Central memory CD8-positive, alpha-beta T cell (primary cell): ENCODE results near the gene FNDC3A.
A peak's percentile ranks its signal among the peaks of the same experiment; 100 is the strongest.

Experiments used
- ATAC-seq: fragments of 150-1000 bp; cut with Tn5 transposase; replicated peaks from 2 replicates; pipeline ENCODE4 v1.10.0; 2022; ENCODE audit warnings: mild to moderate bottlenecking, moderate FRiP score, moderate number of reproducible peaks; ENCODE audit not compliant: poor library complexity, severe bottlenecking; ENCODE audit errors: extremely low read depth
- DNase-seq, 2 donors: peaks; one replicate each; pipeline ENCODE4 v3.0.0; 2021; ENCODE audit warnings: low spot score in 2 of 2
- H3K27ac Mint-ChIP-seq: one replicate; pipeline ENCODE4 v1.8.0; 2022; ENCODE audit warnings: low read depth, mild to moderate bottlenecking, moderate library complexity, mixed read lengths
- H3K27me3 Mint-ChIP-seq: one replicate; pipeline ENCODE4 v1.8.0; 2022; ENCODE audit warnings: mixed read lengths
- H3K36me3 Mint-ChIP-seq: one replicate; pipeline ENCODE4 v1.8.0; 2022; ENCODE audit warnings: mild to moderate bottlenecking, moderate library complexity, mixed read lengths; ENCODE audit not compliant: insufficient read depth
- H3K4me1 Mint-ChIP-seq: one replicate; pipeline ENCODE4 v1.8.0; 2022; ENCODE audit warnings: mixed read lengths
- H3K4me3 Mint-ChIP-seq: one replicate; pipeline ENCODE4 v1.8.0; 2022; ENCODE audit warnings: mild to moderate bottlenecking, moderate library complexity, mixed read lengths
- H3K9me3 Mint-ChIP-seq: one replicate; pipeline ENCODE4 v1.8.0; 2022; ENCODE audit warnings: mixed read lengths

The FNDC3A gene

DNA sequence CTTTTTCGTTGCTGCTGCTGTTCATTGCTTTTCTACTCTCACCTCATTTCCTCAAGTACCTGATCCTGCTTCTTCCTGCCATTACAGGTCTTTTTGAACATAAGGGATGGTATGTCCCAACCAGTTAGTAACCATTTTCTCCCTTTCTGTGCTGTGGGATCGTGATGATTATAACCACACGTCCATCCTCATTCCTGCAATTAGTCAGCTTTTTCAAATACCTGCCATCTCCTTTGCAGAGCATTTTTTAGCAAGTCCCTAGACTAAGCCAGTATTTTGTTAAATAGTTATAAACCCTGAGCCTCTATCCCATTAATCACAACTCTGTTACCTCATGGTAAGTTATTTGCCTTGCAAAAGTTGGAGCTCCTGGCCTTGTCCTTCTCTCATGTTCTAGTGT, 109.2 kb downstream of the FNDC3A start:
- no peak overlapping the region for H3K4me3 Mint-ChIP-seq
- no peaks in the 10 kb centered on the region for H3K27me3 Mint-ChIP-seq
- H3K9me3 Mint-ChIP-seq, result no peaks in the 10 kb centered on the region
- no peak overlapping the region for H3K27ac Mint-ChIP-seq
- peaks cover 5% of the 10 kb centered on the region for H3K4me1 Mint-ChIP-seq
- ATAC-seq (no peak), DNase-seq (no peak)
- H3K36me3 Mint-ChIP-seq, result no peaks in the 10 kb centered on the region

DNA sequence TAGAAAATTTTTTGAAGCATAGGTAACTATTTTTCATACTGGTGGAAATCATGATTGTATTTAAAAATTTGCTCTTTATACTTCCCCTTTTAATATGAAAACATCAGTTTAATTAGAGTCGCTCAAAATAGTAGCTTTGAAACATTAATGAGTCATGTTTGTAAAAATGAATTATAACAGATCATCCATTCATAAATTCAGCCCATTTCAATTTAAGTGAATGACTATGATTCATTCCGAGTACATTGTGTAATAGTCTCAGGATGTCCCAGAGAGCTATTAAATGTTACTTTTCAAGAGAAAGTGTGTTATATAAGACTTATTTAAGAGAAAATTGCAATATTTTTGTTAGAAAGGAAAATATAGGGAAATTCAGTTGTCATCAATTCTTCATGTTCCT, 111.0 kb downstream of the FNDC3A start:
- no peaks in the 10 kb centered on the region for H3K9me3 Mint-ChIP-seq
- no peak for DNase-seq
- H3K4me1 Mint-ChIP-seq, result no peaks in the 10 kb centered on the region
- no peak overlapping the region for H3K27ac Mint-ChIP-seq
- H3K27me3 Mint-ChIP-seq, result no peaks in the 10 kb centered on the region
- H3K36me3 Mint-ChIP-seq, result no peaks in the 10 kb centered on the region
- ATAC-seq, result no peak
- no peak overlapping the region for H3K4me3 Mint-ChIP-seq

DNA sequence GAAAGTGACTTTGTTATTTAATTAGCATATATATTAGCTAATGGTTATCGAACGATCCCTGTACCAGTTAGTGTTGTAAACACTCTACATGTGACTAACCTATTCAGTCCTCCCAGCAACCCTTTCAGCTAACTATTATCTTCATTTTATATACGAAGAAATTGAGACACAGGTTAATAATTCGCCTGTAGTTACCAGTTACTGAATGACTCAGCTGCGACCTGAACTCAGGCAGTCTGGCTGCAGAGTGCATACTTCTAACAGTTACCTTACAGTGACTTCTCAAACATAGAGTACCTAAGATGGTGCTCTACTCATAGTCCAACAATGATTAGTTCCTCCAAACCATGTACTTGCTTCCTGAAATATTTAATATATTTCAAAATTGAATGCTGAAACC, 117.7 kb downstream of the FNDC3A start:
- H3K27me3 Mint-ChIP-seq, result no peaks in the 10 kb centered on the region
- no peaks in the 10 kb centered on the region for H3K4me1 Mint-ChIP-seq
- H3K4me3 Mint-ChIP-seq, result no peak overlapping the region
- H3K36me3 Mint-ChIP-seq, result peaks cover 2% of the 10 kb centered on the region
- no peaks in the 10 kb centered on the region for H3K9me3 Mint-ChIP-seq
- ATAC-seq (no peak), DNase-seq (no peak)
- no peak overlapping the region for H3K27ac Mint-ChIP-seq

- ATAC-seq, result no peak
- H3K27me3 Mint-ChIP-seq, result no peaks in the 10 kb centered on the region
- DNase-seq, result no peak
- no peaks in the 10 kb centered on the region for H3K4me1 Mint-ChIP-seq
- peaks cover 2% of the 10 kb centered on the region for H3K36me3 Mint-ChIP-seq
- H3K9me3 Mint-ChIP-seq, result no peaks in the 10 kb centered on the region
- no peak overlapping the region for H3K27ac Mint-ChIP-seq
- H3K4me3 Mint-ChIP-seq, result no peak overlapping the region
Measured at GRCh38 chr13:49097374-49097773, 121.7 kb downstream of the FNDC3A start.

GRCh38 chr13:49098198-49098597, 122.5 kb downstream of the FNDC3A start:
- Mint-ChIP-seq H3K4me1 (no peaks in the 10 kb centered on the region), H3K9me3 (no peaks in the 10 kb centered on the region), H3K27me3 (no peaks in the 10 kb centered on the region), H3K4me3 (no peak overlapping the region), H3K27ac (no peak overlapping the region), H3K36me3 (peaks cover 2% of the 10 kb centered on the region)
- no peak for DNase-seq
- no peak for ATAC-seq

GRCh38 chr13:49098771-49099512, 123.2 kb downstream of the FNDC3A start:
- no peaks in the 10 kb centered on the region for H3K27me3 Mint-ChIP-seq
- ATAC-seq (no peak), DNase-seq (no peak)
- H3K9me3 Mint-ChIP-seq, result no peaks in the 10 kb centered on the region
- H3K4me1 Mint-ChIP-seq, result no peaks in the 10 kb centered on the region
- H3K4me3 Mint-ChIP-seq, result no peak overlapping the region
- H3K36me3 Mint-ChIP-seq, result peaks cover 2% of the 10 kb centered on the region
- H3K27ac Mint-ChIP-seq, result no peak overlapping the region

GRCh38 chr13:49099513-49099877, 123.8 kb downstream of the FNDC3A start:
- peaks cover 2% of the 10 kb centered on the region for H3K36me3 Mint-ChIP-seq
- H3K27ac Mint-ChIP-seq, result no peak overlapping the region
- no peaks in the 10 kb centered on the region for H3K9me3 Mint-ChIP-seq

GRCh38 chr13:49100637-49101570, 125.2 kb downstream of the FNDC3A start:
- H3K36me3 Mint-ChIP-seq, result no peaks in the 10 kb centered on the region
- H3K4me1 Mint-ChIP-seq, result no peaks in the 10 kb centered on the region
- no peak overlapping the region for H3K27ac Mint-ChIP-seq
- no peak overlapping the region for H3K4me3 Mint-ChIP-seq
- H3K9me3 Mint-ChIP-seq, result no peaks in the 10 kb centered on the region
- no peaks in the 10 kb centered on the region for H3K27me3 Mint-ChIP-seq
- no peak for ATAC-seq
- DNase-seq, result no peak

More at GRCh38 chr13:49099513-49099877, 123.8 kb downstream of the FNDC3A start:
- no peak for DNase-seq
- ATAC-seq, result no peak
- Mint-ChIP-seq H3K4me3 (no peak overlapping the region), H3K4me1 (no peaks in the 10 kb centered on the region), H3K27me3 (no peaks in the 10 kb centered on the region)

GRCh38 chr13:49108196-49108595, 132.5 kb downstream of the FNDC3A start:
- Mint-ChIP-seq H3K4me3 (no peak overlapping the region), H3K27ac (no peak overlapping the region), H3K9me3 (no peaks in the 10 kb centered on the region), H3K36me3 (peaks cover 1% of the 10 kb centered on the region), H3K4me1 (peaks cover 6% of the 10 kb centered on the region), H3K27me3 (no peaks in the 10 kb centered on the region)
- DNase-seq, result no peak
- ATAC-seq, result no peak

DNA sequence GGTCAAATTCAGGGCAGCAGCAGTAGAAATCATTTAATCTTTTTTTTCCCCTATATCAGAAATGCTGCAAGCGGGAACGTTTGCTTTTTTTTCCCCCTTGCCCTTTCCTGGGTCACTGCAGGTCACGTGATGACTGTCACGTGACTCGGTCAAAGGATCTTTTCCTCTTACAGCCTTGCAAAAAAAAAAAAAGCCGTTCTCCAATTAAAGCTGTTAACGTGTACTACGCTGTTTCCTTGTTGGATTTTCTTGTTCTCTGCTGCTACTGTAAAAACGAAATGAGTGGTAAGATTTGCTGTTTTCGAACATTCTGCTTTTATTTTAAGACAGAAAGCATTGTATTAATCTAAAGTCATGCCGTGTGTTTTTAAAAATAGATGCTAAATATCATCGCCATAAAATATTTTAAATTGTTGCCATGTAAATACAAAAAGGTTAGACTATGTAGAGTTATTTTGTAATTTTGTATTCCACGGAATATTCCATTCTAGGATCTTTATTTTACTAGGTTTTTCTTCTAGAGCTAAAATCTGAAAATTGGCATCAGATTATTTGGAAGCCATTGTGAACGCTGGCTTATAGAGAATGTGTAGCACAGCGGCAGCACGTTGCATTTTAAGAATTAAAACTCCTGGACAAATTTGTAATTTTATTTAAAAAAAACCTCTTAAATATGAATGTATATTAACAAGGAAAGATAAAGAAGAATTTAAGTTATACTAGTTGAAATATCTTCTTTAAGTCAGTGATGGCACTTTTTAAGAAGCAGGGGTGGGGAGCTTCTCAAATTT, 134.6 kb downstream of the FNDC3A start:
- Mint-ChIP-seq H3K36me3 (peaks cover 5% of the 10 kb centered on the region), H3K27me3 (no peaks in the 10 kb centered on the region), H3K27ac (peak overlapping the region; percentile 62), H3K4me1 (peaks cover 16% of the 10 kb centered on the region), H3K9me3 (no peaks in the 10 kb centered on the region), H3K4me3 (peak overlapping the region; percentile 77)
- ATAC-seq, result peak; percentile 87
- peak; percentile 35 to 45 for DNase-seq

DNA sequence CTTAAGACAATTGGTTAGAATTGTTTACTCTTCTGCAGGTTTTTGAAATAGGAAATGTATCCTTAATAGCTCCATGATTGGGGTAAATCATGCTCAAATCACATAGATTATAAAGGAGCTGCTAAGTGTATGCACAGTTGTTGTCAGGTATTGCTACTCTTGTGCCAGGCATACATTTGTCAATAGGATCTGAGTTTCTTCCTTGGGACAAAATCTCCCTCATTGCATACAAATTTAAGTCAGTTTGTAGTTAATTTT, 135.1 kb downstream of the FNDC3A start:
- peaks cover 11% of the 10 kb centered on the region for H3K36me3 Mint-ChIP-seq
- H3K4me1 Mint-ChIP-seq, result peaks cover 16% of the 10 kb centered on the region
- H3K27me3 Mint-ChIP-seq, result no peaks in the 10 kb centered on the region
- peak overlapping the region; percentile 77 for H3K4me3 Mint-ChIP-seq
- no peak for ATAC-seq
- H3K9me3 Mint-ChIP-seq, result no peaks in the 10 kb centered on the region
- no peak overlapping the region for H3K27ac Mint-ChIP-seq
- no peak for DNase-seq

DNA sequence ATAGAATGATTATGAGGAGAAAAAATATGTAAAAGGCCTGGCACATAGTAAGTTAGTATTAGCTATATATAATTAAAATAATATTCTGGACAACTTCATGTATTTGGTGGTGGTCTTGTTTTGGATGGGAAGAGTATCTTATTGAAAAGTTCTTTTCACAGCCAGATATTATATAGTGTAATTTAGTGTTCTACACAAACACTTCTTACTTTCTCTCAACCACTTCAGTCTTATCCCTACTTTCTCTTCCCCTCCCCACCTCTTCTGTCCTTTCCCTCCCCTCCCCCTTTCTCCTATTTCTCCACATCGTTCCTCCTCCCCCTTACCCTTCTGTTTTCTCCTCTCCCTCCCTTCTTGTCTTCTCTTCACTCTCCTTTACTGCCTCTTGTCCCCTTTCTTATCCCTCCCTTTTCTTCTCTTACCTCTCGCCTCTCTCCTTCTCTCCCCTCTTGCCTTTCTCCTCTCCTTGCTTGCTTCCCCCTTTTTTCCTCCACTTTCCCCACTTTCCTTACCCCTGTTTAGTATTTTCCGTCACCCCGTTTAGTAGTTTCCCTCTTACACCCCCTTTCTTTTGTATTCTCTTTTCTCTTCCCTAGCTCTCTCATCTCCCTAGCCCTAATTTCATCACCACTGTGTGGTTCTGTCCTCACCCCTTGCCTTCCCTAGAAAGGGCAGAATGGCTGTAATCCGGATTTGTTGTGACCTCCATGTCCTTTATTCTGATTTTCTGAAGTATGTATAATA, 137.2 kb downstream of the FNDC3A start:
- H3K9me3 Mint-ChIP-seq, result no peaks in the 10 kb centered on the region
- ATAC-seq, result no peak

More for the DNA sequence above, 137.2 kb downstream of the FNDC3A start:
- no peaks in the 10 kb centered on the region for H3K27me3 Mint-ChIP-seq
- peaks cover 14% of the 10 kb centered on the region for H3K36me3 Mint-ChIP-seq
- peaks cover 16% of the 10 kb centered on the region for H3K4me1 Mint-ChIP-seq
- no peak for DNase-seq
- H3K27ac Mint-ChIP-seq, result peak overlapping the region; percentile 36
- H3K4me3 Mint-ChIP-seq, result peak overlapping the region; percentile 30
